Ascending aorta (tissue), 2 donors: ENCODE results near the gene ZEB1. TPM values are rescaled to one million over a fixed set of nuclear protein-coding genes. Genes with fewer than 3 reads are reported as not detected.

Experiments
- DNase-seq, 2 donors: peaks; one replicate each; pipeline ENCODE4 v3.0.0-alpha.2; 2019; ENCODE audit warnings: low spot score in 2 of 2
- H3K27ac ChIP-seq, 2 donors: fragments of 200-600 bp; sonication (generic); one replicate each; pipeline ENCODE4 v1.5.1; 2016 to 2017; ENCODE audit warnings: mild to moderate bottlenecking in 1 of 2
- H3K27me3 ChIP-seq: fragments of 200-600 bp; sonication (generic); one replicate; pipeline ENCODE4 v1.5.1; 2017
- H3K36me3 ChIP-seq, 2 donors: fragments of 200-600 bp; sonication (generic); one replicate each; pipeline ENCODE4 v1.5.1; 2016
- H3K4me1 ChIP-seq, 2 donors: fragments of 200-600 bp; sonication (generic); one replicate each; pipeline ENCODE4 v1.5.1; 2016 to 2017; ENCODE audit warnings: mild to moderate bottlenecking in 1 of 2
- H3K4me3 ChIP-seq, 2 donors: fragments of 200-600 bp; sonication (generic); one replicate each; pipeline ENCODE4 v1.5.1; 2016 to 2017; ENCODE audit warnings: mild to moderate bottlenecking in 1 of 2
- H3K9me3 ChIP-seq, 2 donors: fragments of 200-600 bp; sonication (generic); one replicate each; pipeline ENCODE4 v1.5.1; 2016
- CTCF ChIP-seq, 3 experiments: fragments of 200-600 bp in 2 of 3; fragments of 450-650 bp in 1 of 3; sonication (generic) in 2 of 3; IDR thresholded peaks; one replicate each; pipeline ENCODE4 v1.5.1; 2016 to 2019; ENCODE audit warnings: antibody characterized with exemption in 3 of 3, mild to moderate bottlenecking in 1 of 3, moderate library complexity in 1 of 3
- intact Hi-C: fragments of 100-400 bp; cut with DNase I; formaldehyde crosslinking; loops from one replicate; pipeline ENCODE4 v1.15.1; 2023
- total RNA-seq: library from RNA; depleted of rRNA; stranded (reverse); fragments of >200 nt; gene quantifications from one replicate; pipeline ENCODE4 v1.1.0, GENCODE V29; 2016

The ZEB1 gene
- total RNA-seq, 1 donor from 2014 or later, result 77.3 TPM

GRCh38 chr10:31520986-31521831 is 202.2 kb downstream of the ZEB1 start:
- intact Hi-C loops, result loop anchor here (10.0 kb wide), 1 partner anchor 284 kb away; no protein-coding TSS in a partner anchor
- DNase-seq, result no peak

GRCh38 chr10:31522820-31523219 is 203.8 kb downstream of the ZEB1 start:
- no peak for DNase-seq
- TF ChIP-seq CTCF (IDR thresholded peaks at IDR 0.05), result no peak
- no peak overlapping the region for H3K4me3 ChIP-seq
- no peaks in the 10 kb centered on the region for H3K27me3 ChIP-seq
- no peak overlapping the region for H3K27ac ChIP-seq
- H3K36me3 ChIP-seq, result peaks cover 27 to 56% of the 10 kb centered on the region in 2 donors
- H3K4me1 ChIP-seq, result no peaks in the 10 kb centered on the region
- H3K9me3 ChIP-seq, result no peaks in the 10 kb centered on the region
- intact Hi-C loops, result loop anchor here (10.0 kb wide), 1 partner anchor 282 kb away; no protein-coding TSS in a partner anchor

More at GRCh38 chr10:31520986-31521831, 202.2 kb downstream of the ZEB1 start:
- peaks cover 20 to 47% of the 10 kb centered on the region in 2 donors for H3K36me3 ChIP-seq
- no peak for TF ChIP-seq CTCF (IDR thresholded peaks at IDR 0.05)
- no peaks in the 10 kb centered on the region for H3K9me3 ChIP-seq
- no peaks in the 10 kb centered on the region for H3K4me1 ChIP-seq
- no peaks in the 10 kb centered on the region for H3K27me3 ChIP-seq
- no peak overlapping the region for H3K27ac ChIP-seq
- no peak overlapping the region for H3K4me3 ChIP-seq

GRCh38 chr10:31524460-31524859 is 205.4 kb downstream of the ZEB1 start:
- Histone ChIP-seq H3K27me3 (no peaks in the 10 kb centered on the region), H3K4me1 (no peaks in the 10 kb centered on the region), H3K27ac (no peak overlapping the region), H3K9me3 (no peaks in the 10 kb centered on the region), H3K4me3 (no peak overlapping the region), H3K36me3 (peaks cover 27 to 60% of the 10 kb centered on the region in 2 donors)
- no peak for DNase-seq
- TF ChIP-seq CTCF (IDR thresholded peaks at IDR 0.05), result no peak
- intact Hi-C loops, result loop anchor here (10.0 kb wide), 1 partner anchor 280 kb away; no protein-coding TSS in a partner anchor

GRCh38 chr10:31526178-31526577 is 207.2 kb downstream of the ZEB1 start:
- no peaks in the 10 kb centered on the region for H3K27me3 ChIP-seq
- DNase-seq, result no peak
- H3K27ac ChIP-seq, result no peak overlapping the region
- peaks cover 23 to 44% of the 10 kb centered on the region in 2 donors for H3K36me3 ChIP-seq
- intact Hi-C loops, result loop anchor here (10.0 kb wide), 1 partner anchor 279 kb away; no protein-coding TSS in a partner anchor
- no peak for TF ChIP-seq CTCF (IDR thresholded peaks at IDR 0.05)
- no peak overlapping the region for H3K4me3 ChIP-seq
- H3K9me3 ChIP-seq, result no peaks in the 10 kb centered on the region
- no peaks in the 10 kb centered on the region for H3K4me1 ChIP-seq

- DNase-seq, result no peak
- no peaks in the 10 kb centered on the region for H3K4me1 ChIP-seq
- intact Hi-C loops, result loop anchor here (10.0 kb wide), 1 partner anchor 278 kb away; no protein-coding TSS in a partner anchor
These were observed 207.7 kb downstream of the ZEB1 start for GRCh38 chr10:31526681-31527080.

More at GRCh38 chr10:31526681-31527080, 207.7 kb downstream of the ZEB1 start:
- no peak for TF ChIP-seq CTCF (IDR thresholded peaks at IDR 0.05)
- Histone ChIP-seq H3K27me3 (no peaks in the 10 kb centered on the region), H3K27ac (no peak overlapping the region), H3K9me3 (no peaks in the 10 kb centered on the region), H3K36me3 (peaks cover 23 to 39% of the 10 kb centered on the region in 2 donors), H3K4me3 (no peak overlapping the region)
